Neural progenitor cell (in vitro differentiated cells): ENCODE measurements around the gene KIAA1191. TPM values are rescaled to one million over a fixed set of nuclear protein-coding genes. Genes with fewer than 3 reads are reported as not detected.
A peak's percentile ranks its signal among the peaks of the same experiment; 100 is the strongest.

Experiments
- DNase-seq: peaks from one replicate; pipeline ENCODE4 v3.0.0-alpha.2; 2016; ENCODE audit warnings: low spot score
- H2AFZ ChIP-seq: fragments of 200-600 bp; sonication (generic); replicated peaks from 2 replicates; pipeline ENCODE4 v1.6.1; 2016; ENCODE audit warnings: antibody characterized with exemption
- H3F3A ChIP-seq: fragments of 200-600 bp; sonication (generic); 2 replicates; pipeline ENCODE4 v1.6.1; 2016; ENCODE audit warnings: antibody characterized with exemption, low read depth
- H3K27ac ChIP-seq: fragments of 200-600 bp; sonication (generic); 2 replicates; pipeline ENCODE4 v1.5.1; 2016; ENCODE audit warnings: mild to moderate bottlenecking
- H3K27me3 ChIP-seq: fragments of 200-600 bp; sonication (generic); 2 replicates; pipeline ENCODE4 v1.6.1; 2016; ENCODE audit warnings: mild to moderate bottlenecking, moderate library complexity
- H3K36me3 ChIP-seq: fragments of 200-600 bp; sonication (generic); 2 replicates; pipeline ENCODE4 v1.5.1; 2016
- H3K4me1 ChIP-seq: fragments of 200-600 bp; sonication (generic); 2 replicates; pipeline ENCODE4 v1.6.1; 2016; ENCODE audit warnings: mixed run types
- H3K4me2 ChIP-seq: fragments of 200-600 bp; sonication (generic); 2 replicates; pipeline ENCODE4 v1.6.1; 2016
- H3K4me3 ChIP-seq: fragments of 200-600 bp; sonication (generic); 2 replicates; pipeline ENCODE4 v1.5.1; 2016
- H3K79me2 ChIP-seq: fragments of 200-600 bp; sonication (generic); 2 replicates; pipeline ENCODE4 v1.6.1; 2016; ENCODE audit warnings: low read depth
- H3K9ac ChIP-seq: fragments of 200-600 bp; sonication (generic); 2 replicates; pipeline ENCODE4 v1.6.1; 2016
- H3K9me3 ChIP-seq: fragments of 200-600 bp; sonication (generic); 2 replicates; pipeline ENCODE4 v1.5.1; 2016; ENCODE audit warnings: low read depth
- H4K20me1 ChIP-seq: fragments of 200-600 bp; sonication (generic); 2 replicates; pipeline ENCODE4 v1.6.1; 2016; ENCODE audit warnings: low read depth
- H3K27ac Mint-ChIP-seq: 3 replicates; pipeline ENCODE4 v1.8.0; 2021; ENCODE audit warnings: mixed read lengths
- H3K27me3 Mint-ChIP-seq: 2 replicates; pipeline ENCODE4 v1.8.0; 2022; ENCODE audit warnings: low read depth, mild to moderate bottlenecking, inconsistent platforms, moderate library complexity, mixed read lengths; ENCODE audit not compliant: insufficient read depth
- H3K36me3 Mint-ChIP-seq: 3 replicates; pipeline ENCODE4 v1.8.0; 2021; ENCODE audit warnings: mixed read lengths
- H3K4me1 Mint-ChIP-seq: 3 replicates; pipeline ENCODE4 v1.8.0; 2021; ENCODE audit warnings: mixed read lengths
- H3K4me3 Mint-ChIP-seq: 3 replicates; pipeline ENCODE4 v1.8.0; 2021; ENCODE audit warnings: mild to moderate bottlenecking, moderate library complexity, mixed read lengths
- H3K9me3 Mint-ChIP-seq: 3 replicates; pipeline ENCODE4 v1.8.0; 2020; ENCODE audit warnings: mixed read lengths
- EZH2 ChIP-seq: fragments of 200-600 bp; sonication (generic); IDR thresholded peaks from 2 replicates; pipeline ENCODE4 v1.6.1; 2017; ENCODE audit warnings: antibody characterized with exemption, mild to moderate bottlenecking, moderate library complexity
- EZH2phosphoT487 ChIP-seq: fragments of 200-600 bp; sonication (generic); IDR thresholded peaks from 2 replicates; pipeline ENCODE4 v1.6.1; 2017; ENCODE audit warnings: antibody characterized with exemption
- total RNA-seq: library from RNA; depleted of rRNA; stranded (reverse); fragments of >200 nt; gene quantifications from 2 replicates; pipeline ENCODE4 v1.2.3, GENCODE V29; 2015; ENCODE audit warnings: low replicate concordance
- TF ChIP-seq, protein P1 (sequence below): fragments of 200-600 bp; sonication (generic); IDR thresholded peaks from 2 replicates; pipeline ENCODE4 v1.5.1; 2017; ENCODE audit warnings: antibody characterized with exemption, mild to moderate bottlenecking

The KIAA1191 gene
- total RNA-seq, 1 donor from 2014 or later, result 116 TPM

GRCh38 chr5:176356179-176356566 lies 5.4 kb downstream of the KIAA1191 start:
- Histone ChIP-seq H3K9me3 (no peaks in the 10 kb centered on the region), H3F3A (no peaks in the 10 kb centered on the region), H3K27me3 (no peaks in the 10 kb centered on the region), H3K4me1 (peaks cover 11% of the 10 kb centered on the region), H3K27ac (no peak overlapping the region), H3K36me3 (no peaks in the 10 kb centered on the region), H4K20me1 (peaks cover 90% of the 10 kb centered on the region), H3K9ac (no peak overlapping the region), H2AFZ (no peak overlapping the region), H3K79me2 (peaks cover 94% of the 10 kb centered on the region), H3K4me2 (peak overlapping the region; percentile 33), H3K4me3 (no peak overlapping the region)
- no peaks in the 10 kb centered on the region for H3K9me3 Mint-ChIP-seq
- H3K36me3 Mint-ChIP-seq, result peaks cover 34% of the 10 kb centered on the region
- no peak overlapping the region for H3K4me3 Mint-ChIP-seq
- no peak for DNase-seq
- no peak overlapping the region for H3K27ac Mint-ChIP-seq
- no peaks in the 10 kb centered on the region for H3K27me3 Mint-ChIP-seq
- TF ChIP-seq, protein P1, sequence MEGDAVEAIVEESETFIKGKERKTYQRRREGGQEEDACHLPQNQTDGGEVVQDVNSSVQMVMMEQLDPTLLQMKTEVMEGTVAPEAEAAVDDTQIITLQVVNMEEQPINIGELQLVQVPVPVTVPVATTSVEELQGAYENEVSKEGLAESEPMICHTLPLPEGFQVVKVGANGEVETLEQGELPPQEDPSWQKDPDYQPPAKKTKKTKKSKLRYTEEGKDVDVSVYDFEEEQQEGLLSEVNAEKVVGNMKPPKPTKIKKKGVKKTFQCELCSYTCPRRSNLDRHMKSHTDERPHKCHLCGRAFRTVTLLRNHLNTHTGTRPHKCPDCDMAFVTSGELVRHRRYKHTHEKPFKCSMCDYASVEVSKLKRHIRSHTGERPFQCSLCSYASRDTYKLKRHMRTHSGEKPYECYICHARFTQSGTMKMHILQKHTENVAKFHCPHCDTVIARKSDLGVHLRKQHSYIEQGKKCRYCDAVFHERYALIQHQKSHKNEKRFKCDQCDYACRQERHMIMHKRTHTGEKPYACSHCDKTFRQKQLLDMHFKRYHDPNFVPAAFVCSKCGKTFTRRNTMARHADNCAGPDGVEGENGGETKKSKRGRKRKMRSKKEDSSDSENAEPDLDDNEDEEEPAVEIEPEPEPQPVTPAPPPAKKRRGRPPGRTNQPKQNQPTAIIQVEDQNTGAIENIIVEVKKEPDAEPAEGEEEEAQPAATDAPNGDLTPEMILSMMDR, result no peak
- TF ChIP-seq EZH2phosphoT487, result no peak
- no peak for TF ChIP-seq EZH2
- peaks cover 9% of the 10 kb centered on the region for H3K4me1 Mint-ChIP-seq

DNA sequence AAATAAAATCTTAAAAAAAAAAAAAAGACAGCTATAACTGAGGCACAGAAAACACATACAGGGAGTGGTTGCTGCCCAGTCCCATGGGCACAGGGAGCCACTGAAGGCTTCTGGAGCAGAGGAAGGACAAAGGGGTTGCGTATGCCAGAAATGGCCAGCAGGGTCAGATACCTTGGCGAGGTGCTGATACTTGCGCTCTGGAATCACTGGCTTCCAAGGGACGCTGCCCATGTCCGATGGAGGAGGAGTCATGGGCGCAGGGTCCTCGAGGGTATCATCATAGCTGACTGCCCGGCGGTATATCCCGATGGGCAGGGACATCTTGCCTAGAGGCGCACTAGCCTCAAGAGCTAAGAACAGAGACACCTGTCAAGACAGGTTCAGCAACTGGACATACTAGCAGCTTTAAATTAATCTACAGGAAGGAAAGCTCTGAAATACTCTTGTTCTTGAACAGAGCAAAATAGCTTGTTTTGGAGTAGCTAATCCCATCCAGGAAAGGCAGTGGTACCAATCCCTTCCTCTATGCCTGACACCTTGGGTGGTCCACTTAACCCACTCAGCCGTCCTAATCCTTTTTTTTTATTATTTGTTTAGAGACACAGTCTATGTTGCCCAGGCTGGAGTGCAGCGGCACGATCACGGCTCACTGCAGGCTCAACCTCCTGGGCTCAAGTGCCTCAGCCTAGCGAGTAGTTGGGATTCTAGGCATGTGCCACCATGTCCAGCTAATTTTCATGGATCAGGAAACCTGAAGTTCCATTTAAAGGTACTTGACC lies 6.0 kb downstream of the KIAA1191 start:
- Histone ChIP-seq H3K9me3 (no peaks in the 10 kb centered on the region), H3F3A (no peaks in the 10 kb centered on the region), H3K4me1 (peaks cover 11% of the 10 kb centered on the region), H4K20me1 (peaks cover 89% of the 10 kb centered on the region), H3K36me3 (no peaks in the 10 kb centered on the region), H3K4me3 (no peak overlapping the region), H3K27me3 (no peaks in the 10 kb centered on the region), H3K79me2 (peaks cover 88% of the 10 kb centered on the region), H3K4me2 (peak overlapping the region; percentile 33), H2AFZ (no peak overlapping the region), H3K9ac (no peak overlapping the region), H3K27ac (no peak overlapping the region)
- H3K27ac Mint-ChIP-seq, result no peak overlapping the region
- no peak overlapping the region for H3K4me3 Mint-ChIP-seq
- H3K27me3 Mint-ChIP-seq, result no peaks in the 10 kb centered on the region
- no peaks in the 10 kb centered on the region for H3K9me3 Mint-ChIP-seq
- H3K36me3 Mint-ChIP-seq, result peaks cover 37% of the 10 kb centered on the region
- peaks cover 9% of the 10 kb centered on the region for H3K4me1 Mint-ChIP-seq
- no peak for TF ChIP-seq EZH2phosphoT487
- TF ChIP-seq, protein P1, result peak; percentile 34
- DNase-seq, result peak; percentile 64

GRCh38 chr5:176353533-176353932 lies 8.0 kb downstream of the KIAA1191 start:
- Mint-ChIP-seq H3K4me3 (no peak overlapping the region), H3K36me3 (peaks cover 52% of the 10 kb centered on the region)
- DNase-seq, result no peak

More at GRCh38 chr5:176353533-176353932, 8.0 kb downstream of the KIAA1191 start:
- H3K27me3 Mint-ChIP-seq, result no peaks in the 10 kb centered on the region
- no peak overlapping the region for H3K27ac Mint-ChIP-seq
- H3K9me3 ChIP-seq, result no peaks in the 10 kb centered on the region
- H3F3A ChIP-seq, result no peaks in the 10 kb centered on the region
- H3K4me1 ChIP-seq, result peaks cover 11% of the 10 kb centered on the region
- H2AFZ ChIP-seq, result no peak overlapping the region
- peaks cover 70% of the 10 kb centered on the region for H3K79me2 ChIP-seq
- no peak overlapping the region for H3K4me2 ChIP-seq
- H3K9ac ChIP-seq, result no peak overlapping the region
- no peaks in the 10 kb centered on the region for H3K27me3 ChIP-seq
- no peak overlapping the region for H3K4me3 ChIP-seq
- no peaks in the 10 kb centered on the region for H3K9me3 Mint-ChIP-seq
- H3K4me1 Mint-ChIP-seq, result peaks cover 6% of the 10 kb centered on the region
- H3K27ac ChIP-seq, result no peak overlapping the region
- no peaks in the 10 kb centered on the region for H3K36me3 ChIP-seq
- TF ChIP-seq, protein P1, result no peak
- TF ChIP-seq EZH2 (no peak), EZH2phosphoT487 (no peak)
- H4K20me1 ChIP-seq, result peaks cover 86% of the 10 kb centered on the region
